HG03103 (cell line): Measurements from ENCODE around the gene TOMM70.
"Not testable (repeated sequence)": the region's sequence is repeated elsewhere in the genome, so short reads cannot be mapped to it uniquely, and the experiment has no call there.

ENCODE experiments used
- ATAC-seq: cut with Tn5 transposase; IDR thresholded peaks from one replicate; pipeline ENCODE4 v1.9.1; 2021; ENCODE audit warnings: low read depth; ENCODE audit not compliant: unreplicated experiment

TOMM70 gene

DNA sequence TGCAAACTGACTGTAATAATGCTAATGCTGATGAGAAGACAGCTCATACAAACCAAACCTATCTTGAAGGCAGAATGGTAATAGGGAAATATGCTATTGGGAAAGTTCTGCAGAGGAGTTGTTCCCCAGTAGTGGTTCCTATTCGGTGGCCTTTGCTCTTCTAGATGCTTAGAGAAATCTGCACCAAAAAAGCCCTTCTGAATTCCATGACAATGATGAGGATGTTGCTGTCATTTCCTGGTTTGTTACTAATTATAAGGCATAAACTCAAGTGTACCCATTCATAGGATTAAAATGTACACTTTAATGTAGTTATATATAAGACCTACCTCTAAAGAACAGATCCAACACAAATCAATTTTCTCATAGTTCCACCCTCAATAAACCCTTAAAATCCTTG, 30.1 kb downstream of the TOMM70 start:
- no peak for ATAC-seq

GRCh38 chr3:100368441-100368840, 32.4 kb downstream of the TOMM70 start:
- ATAC-seq = no peak

DNA sequence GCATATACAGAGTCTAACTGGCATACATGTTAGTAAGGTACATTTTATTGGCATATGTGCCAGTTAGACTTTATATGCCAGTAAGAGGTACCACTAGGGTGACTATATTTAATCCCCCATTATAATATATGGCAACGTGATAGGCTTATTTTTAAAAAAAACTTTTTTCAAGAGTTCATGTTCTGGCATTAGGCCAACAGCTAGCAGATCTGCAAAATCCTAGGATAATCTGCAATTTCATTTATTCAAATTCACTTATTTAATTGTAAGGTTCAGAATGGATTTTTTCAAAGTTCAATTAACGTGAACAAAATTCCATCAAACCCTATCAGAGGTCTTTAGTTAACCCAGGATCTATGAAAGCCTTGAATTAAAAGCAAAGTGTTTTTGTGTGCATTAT, 34.5 kb downstream of the TOMM70 start:
- ATAC-seq = no peak

DNA sequence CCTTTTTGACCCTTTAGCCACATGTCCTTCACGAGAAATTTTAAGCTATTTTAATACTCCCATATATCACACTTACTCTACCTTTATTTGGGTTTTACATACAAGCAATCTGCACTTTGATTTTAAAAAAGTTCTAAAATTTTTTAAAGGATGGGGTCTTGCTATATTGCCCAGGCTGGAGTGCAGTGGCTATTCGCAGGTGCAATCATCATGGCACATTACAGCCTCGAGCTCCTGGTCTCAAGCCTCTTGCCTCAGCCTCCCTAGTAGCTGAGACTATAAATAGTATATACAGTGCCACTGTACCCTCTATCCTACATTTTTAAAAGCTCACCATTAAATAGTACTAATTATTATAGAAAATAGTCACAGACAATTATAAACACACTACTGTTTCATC, 36.5 kb downstream of the TOMM70 start:
- ATAC-seq = no peak

DNA sequence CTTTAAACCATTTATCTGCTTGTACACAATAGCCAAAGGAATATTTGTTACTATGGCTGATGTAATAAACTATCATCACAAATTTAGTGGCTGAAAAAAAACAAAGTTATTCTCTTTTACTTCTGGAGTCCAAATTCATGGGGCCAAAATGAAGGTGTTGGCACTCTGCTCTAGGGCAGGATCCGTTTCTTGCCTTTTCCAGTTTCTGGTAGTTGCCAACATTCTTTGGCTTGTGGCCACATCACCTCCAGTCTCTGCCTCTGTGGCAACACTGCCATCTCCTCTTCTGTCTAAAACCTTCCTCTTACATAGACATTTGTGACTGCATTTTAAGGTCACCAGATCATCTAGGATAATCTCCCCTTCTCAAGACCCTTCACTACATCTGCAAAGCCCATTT, 39.0 kb downstream of the TOMM70 start:
- ATAC-seq = no peak

DNA sequence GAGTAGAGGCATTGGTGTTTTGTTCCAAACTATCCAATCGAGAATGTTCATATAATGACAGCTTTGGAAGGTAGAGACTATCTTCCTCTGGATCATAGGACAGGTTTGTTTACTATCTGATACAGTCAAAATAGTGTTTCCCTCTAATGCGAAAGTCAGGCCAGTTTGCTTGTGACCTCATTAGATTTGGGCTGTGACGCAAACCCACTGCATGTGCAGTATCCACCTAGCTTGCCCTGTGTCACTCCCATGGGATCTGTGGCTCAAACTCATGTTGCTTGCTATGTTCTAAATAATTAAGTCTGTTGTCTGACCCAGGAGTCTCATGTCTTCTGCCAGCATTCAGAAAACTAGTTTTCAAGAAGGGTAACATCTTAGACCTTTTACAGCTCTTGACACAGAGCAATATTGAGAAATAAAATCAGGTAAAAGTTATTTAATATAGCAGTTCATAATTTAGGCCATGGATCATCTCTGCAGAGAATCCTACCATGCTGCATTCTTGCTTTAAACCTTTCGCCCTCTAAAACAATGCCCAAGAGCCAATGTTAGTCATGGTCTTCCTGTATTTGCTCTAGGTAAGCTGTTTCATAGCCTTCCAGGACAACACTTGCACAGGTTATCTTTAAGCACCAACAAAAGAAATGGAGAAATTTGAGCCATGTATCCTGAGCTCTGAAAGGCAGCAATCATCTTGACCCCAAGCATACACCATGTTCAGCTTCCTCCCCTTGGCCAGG, 40.0 kb downstream of the TOMM70 start:
- no peak for ATAC-seq

DNA sequence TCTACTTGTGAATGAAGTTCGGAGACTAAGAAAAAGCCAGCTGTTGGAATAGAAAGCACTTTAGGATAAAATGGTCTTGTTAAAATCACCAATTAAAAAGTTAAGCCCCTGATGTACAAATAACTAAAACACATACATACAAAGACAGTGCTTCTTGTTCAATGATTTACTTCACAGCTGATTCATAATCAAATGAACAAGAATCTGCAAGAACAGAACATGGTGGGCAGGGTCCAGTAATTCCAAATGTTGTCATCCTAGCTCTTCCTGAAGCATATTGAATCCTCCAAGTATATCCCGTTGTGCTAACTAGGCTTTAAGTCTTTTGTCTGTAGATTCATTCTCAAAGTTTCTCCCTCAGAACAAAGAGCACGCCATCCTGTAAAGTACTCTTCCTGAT, 41.9 kb downstream of the TOMM70 start:
- no peak for ATAC-seq

GRCh38 chr3:100358413-100358812, 42.5 kb downstream of the TOMM70 start:
- ATAC-seq = no peak

DNA sequence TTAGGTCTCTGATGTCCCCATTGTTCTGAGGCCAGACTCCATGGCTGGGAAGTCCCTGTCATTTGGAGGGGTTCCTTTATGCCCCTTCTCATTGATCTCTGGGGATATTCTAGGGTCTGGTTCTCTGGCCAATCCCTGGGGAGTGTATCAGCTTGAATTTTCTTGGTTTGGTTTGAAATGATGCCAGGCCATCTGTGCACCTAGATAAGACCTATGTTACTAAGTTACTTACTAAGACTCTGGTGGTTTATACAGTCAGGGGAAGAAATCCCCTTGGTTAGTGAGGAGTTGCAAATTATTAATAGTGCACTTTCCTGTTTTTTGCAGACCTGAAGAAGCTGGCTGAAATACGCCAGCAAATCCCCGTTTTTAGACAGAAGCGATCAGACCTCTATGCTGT, 46.0 kb downstream of the TOMM70 start:
- ATAC-seq = no peak

DNA sequence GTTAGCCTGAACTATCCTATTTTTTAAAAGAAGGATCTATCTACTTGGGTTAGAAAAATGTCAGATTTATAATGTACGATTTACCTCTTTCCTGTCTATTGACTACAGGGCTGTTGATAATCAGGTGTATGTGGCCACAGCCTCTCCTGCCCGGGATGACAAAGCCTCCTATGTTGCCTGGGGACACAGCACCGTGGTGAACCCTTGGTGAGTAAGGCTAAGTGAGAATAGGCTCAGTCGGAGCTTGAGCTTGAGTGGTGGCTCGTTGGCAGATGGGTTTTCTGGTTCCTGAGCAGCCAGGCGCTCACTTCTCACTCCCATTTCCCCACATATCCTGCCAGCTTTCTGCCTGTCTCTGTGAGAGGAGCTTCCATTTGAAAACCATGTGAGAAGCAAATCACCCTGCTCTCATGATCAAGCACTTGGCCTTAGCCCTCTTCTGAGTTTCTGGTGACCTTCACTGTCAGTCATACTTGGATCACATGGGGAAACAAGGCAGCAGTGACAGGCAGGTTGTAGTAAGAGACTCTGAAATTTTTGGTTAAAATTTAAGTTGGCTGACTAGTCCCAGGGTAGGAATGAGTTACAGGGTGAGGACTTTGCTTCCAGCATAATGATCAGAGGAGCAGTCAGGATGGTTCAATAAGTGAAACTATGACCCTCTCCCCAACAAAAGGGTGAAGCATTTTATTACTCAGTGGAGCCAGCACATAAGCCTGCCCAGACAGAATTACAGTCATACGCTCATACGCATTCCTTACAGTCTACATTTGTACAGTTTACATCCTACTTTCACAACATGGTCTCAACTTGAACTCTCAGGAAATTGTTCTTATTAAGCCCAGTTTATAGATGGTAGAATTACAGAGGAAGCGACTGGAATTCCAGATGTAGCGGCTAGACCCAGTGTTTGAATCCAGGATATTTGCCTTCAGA, 48.3 kb downstream of the TOMM70 start:
- ATAC-seq = no peak

DNA sequence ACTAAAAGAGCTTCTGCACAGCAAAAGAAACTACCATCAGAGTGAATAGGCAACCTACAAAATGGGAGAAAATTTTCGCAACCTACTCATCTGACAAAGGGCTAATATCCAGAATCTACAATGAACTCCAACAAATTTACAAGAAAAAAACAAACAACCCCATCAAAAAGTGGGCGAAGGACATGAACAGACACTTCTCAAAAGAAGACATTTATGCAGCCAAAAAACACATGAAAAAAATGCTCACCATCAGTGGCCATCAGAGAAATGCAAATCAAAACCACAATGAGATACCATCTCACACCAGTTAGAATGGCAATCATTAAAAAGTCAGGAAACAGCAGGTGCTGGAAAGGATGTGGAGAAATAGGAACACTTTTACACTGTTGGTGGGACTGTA, 49.1 kb downstream of the TOMM70 start:
- not testable (repeated sequence) for ATAC-seq

DNA sequence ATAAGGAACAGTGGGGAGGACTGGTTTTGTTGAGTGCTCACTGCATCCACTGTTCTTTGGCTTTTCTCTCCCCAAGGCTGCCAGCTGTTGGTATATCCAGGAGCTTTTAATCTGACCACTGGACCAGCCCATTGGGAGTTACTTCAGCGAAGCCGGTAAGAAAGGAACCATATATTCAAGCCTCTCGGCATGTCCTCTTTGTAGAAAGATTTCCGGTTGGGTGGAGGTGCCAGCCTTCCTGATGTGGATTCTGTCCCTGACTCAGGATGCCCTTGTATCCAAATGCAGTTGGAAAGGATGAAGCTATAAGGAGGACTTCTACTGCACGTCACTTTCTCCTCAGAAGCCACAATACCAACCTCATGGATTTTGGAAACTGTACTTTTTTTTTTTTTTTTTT, 52.2 kb downstream of the TOMM70 start:
- ATAC-seq = no peak

- no peak for ATAC-seq
Observed at GRCh38 chr3:100340527-100340926, 60.4 kb downstream of the TOMM70 start.

DNA sequence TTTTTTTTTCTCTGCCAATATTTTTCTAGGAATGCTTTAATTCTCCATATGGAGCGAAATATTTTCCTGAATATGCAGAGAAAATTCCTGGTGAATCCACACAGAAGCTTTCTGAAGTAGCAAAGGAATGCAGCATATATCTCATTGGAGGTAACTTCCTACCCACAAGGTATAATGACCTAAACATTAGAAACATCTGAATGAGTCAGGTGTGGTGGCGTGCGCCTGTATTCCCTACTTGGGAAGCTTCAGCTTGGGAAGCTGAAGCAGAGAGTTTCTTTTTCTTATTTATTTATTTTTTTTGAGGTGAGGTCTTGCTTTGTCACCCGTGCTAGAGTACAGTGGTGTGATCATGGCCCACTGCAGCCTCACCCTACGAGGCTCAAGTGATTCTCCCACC, 61.1 kb downstream of the TOMM70 start:
- no peak for ATAC-seq

DNA sequence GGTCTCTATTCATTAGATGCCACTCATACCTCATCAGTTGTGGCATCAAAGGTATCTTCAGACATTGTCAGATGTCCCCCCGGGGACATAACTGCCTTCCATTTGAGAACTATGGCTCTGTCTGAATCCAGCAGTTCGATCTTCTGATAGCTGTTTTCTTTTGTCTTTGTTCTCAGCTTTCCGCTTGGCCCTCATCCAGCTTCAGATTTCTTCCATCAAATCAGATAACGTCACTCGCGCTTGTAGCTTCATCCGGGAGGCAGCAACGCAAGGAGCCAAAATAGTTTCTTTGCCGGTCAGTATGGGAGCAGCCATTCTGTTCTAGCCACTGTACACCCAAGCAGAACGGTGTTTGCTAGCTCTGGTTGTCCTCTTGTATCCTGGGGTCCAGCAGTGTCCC, 62.0 kb downstream of the TOMM70 start:
- no peak for ATAC-seq

DNA sequence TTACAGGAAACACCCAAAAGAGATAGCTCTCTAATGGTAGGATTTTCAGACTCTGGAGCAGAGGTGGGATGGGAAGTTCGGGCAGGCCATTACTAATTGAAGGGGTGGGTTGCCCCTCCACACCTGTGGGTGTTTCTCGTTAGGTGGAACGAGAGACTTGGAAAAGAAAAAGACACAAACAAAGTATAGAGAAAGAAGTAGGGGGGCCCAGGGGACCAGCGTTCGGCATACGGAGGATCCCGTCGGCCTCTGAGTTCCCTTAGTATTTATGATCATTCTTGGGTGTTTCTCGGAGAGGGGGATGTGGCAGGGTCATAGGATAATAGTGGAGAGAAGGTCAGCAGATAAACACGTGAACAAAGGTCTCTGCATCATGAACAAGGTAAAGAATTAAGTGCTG, 64.7 kb downstream of the TOMM70 start:
- not testable (repeated sequence) for ATAC-seq

DNA sequence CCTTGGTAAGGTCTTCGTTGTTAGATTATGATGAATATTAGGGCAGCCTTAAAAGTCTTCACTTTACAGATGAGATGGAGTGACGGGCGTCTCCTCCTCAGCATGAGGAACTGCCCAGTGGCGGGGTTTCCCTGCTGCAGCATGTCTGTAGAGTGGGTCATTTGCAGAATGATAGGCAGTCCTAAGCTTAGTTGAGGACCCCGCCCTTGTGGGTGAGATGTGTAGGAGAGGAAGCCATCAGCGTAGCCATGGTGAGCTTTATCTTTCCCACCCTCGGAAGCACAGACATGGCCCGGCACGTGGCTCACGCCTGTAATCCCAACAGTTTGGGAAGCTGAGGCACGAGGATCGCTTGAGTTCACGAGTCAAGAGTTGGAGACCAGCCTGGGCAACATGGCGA, 65.5 kb downstream of the TOMM70 start:
- ATAC-seq = peak; percentile 44

- peak; percentile 95 for ATAC-seq
Observed at GRCh38 chr3:100334488-100335351, 66.2 kb downstream of the TOMM70 start, which contains the start of gene NIT2. TSS of gene NIT2 (plus strand) at chr3:100334757. CDS start at chr3:100334792, 35 bp downstream.

GRCh38 chr3:100333970-100334487, 66.9 kb downstream of the TOMM70 start:
- peak; percentile 13 for ATAC-seq

GRCh38 chr3:100333051-100333450, 67.8 kb downstream of the TOMM70 start:
- no peak for ATAC-seq

DNA sequence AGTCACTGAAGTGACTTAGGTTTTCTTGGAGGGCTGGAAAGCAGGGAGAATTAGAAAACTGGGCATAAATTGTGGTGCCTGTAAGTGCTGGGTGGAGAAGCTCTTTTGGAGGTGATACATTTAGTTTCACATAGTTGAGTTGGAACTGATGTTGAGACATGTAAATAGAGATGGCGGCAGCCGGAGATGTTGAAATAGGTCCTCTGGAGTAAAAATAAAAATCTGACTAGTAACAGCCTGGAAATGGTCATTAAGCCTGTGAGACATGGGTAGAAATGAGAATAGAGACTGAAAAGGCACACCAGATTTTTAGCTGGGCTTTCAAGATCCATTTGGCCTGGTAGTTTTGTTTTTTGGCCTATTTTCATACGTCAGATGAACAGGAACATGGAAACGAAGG, 69.2 kb downstream of the TOMM70 start:
- no peak for ATAC-seq
